Measurements from ENCODE around the gene OAS2.
"Not testable (repeated sequence)": the region's sequence is repeated elsewhere in the genome, so short reads cannot be mapped to it uniquely, and the experiment has no call there.

OAS2 gene

DNA sequence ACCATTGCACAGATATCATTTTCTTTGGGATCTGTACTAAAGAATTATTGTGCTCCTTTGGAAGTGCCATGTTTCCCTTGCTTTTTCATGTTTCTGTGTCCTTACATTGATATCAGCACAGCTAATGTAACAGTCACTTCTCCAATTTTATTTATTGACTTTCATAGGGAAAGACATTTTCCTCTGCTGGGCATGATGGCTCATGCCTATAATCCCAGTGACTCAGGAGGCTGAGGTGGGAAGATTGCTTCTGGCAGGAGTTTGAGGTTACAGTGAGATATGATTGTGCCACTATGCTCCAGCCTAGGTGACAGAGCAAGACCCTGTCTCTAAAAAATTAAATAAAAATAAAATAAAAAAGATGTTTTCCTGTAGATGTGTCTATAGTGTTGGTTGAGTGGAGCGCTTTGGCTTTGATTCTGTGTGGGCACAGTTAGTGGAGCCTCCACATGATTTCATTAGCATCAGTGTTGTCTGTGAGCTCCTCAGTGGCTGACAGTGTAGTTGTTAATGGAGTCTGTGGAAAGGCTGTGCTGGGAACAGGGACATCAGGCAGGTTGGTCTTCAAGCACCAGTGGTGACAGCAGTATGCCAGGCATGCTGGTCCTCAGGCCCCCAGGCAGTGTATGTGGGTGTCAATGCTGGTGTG lies 7.4 kb downstream of the OAS2 start:
- no peak for DNase-seq (ENCODE audit: low spot score)

DNA sequence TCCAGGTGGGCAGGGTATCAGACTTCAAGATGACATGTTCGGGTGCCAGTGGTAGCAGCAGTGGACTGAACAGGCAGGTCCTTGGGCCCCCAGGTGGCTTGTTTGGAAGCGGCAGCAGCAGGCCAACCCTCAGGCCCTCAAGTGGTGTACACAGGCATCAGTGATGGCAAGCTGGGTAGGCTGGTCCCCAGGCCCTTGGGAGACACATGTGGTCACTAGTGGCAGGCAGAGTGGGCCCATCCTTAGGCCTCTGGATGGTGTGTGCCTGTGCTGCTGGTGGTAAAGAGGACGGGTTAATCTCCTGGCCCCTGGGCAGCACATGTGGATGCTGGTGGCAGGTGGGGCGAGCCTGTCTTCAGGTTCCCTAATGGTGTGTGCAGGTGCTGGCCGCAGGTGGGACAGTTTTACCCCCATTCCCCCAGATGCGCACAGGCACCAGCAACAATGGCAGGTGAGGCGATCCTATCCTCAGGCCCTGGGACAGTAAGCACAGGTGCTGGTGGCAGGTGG lies 8.0 kb downstream of the OAS2 start:
- no peak for DNase-seq (ENCODE audit: low spot score)

DNA sequence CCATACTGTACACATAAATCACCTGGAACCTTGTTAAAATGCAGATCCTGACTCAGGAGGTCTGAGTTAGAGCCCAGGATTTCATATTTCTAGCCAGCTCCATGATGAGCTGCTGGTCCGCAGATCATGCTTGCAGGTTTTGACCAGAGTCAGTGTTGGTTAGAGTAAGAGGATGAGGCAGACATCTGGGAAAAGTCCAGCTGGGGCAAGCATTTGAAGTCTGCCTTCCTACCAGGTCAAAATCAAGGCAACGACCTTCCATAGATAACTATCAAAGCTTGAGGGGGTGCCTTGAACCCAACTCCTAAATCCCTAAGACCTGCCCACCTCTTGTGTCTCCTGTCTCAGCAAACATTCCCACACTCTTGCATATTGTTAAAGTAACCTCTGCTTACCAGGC lies 9.2 kb downstream of the OAS2 start:
- DNase-seq (ENCODE audit: low spot score) = no peak

DNA sequence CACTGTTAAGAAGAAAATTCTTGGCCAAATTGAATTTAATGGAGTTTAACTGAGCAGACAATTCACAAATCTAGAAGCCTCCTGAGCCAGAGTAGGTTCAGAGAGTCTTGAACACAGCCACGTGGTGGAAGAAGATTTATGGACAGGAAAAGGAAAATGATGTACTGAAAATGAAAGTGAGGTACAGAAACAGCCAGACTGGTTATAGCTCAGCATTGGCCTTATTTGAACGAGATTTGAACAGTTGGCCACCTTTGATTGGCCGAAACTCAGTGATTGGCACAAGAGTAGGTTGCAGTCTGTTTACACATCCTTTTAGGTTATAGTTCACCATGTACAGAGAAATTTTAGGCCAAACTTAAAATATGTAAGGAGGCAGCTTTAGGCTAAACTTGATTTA lies 9.9 kb downstream of the OAS2 start:
- no peak for DNase-seq (ENCODE audit: low spot score)

DNA sequence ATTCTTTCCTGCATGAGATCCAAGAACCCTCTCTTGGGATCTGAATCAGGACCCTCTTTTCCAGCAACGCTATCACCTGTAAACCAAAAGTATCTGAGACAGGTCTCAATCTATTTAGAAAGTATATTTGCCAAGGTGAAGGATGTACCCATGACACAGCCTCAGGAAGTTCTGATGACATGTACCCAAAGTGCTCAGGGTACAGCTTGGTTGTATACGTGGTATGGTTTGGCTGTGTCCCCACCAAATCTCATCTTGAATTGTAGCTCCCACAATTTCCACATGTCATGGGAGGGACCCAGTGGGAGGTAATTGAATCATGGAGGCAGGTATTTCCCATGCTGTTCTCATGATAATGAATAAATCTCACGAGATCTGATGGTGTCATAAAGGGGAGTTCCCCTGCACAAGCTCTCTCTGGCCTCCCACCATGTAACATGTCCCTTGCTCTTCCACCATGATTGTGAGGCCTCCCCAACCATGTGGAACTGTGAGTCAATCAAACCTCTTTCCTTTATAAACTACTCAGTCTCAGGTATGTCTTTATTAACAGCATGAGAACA lies 10.6 kb downstream of the OAS2 start:
- not testable (repeated sequence) for DNase-seq (ENCODE audit: low spot score)

DNA sequence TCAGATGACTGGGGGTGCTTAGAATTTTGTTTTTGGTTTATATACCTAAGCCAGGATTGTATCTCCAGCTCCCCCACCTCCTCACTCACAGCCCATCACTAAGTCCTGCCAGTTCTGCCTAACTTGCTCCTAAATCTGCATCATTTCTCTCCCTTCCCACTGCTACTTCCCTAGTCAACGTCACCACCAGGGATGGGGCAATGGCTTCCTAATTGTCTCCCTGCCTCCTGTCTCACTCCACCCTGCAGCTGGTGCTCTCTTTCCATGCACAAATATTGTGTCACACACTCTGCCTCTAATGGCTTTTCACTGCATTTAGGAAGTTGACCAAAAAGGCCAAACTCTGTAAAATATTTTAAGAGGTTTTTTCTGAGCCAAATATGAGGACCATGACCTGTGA lies 11.5 kb downstream of the OAS2 start:
- DNase-seq (ENCODE audit: low spot score) = no peak

DNA sequence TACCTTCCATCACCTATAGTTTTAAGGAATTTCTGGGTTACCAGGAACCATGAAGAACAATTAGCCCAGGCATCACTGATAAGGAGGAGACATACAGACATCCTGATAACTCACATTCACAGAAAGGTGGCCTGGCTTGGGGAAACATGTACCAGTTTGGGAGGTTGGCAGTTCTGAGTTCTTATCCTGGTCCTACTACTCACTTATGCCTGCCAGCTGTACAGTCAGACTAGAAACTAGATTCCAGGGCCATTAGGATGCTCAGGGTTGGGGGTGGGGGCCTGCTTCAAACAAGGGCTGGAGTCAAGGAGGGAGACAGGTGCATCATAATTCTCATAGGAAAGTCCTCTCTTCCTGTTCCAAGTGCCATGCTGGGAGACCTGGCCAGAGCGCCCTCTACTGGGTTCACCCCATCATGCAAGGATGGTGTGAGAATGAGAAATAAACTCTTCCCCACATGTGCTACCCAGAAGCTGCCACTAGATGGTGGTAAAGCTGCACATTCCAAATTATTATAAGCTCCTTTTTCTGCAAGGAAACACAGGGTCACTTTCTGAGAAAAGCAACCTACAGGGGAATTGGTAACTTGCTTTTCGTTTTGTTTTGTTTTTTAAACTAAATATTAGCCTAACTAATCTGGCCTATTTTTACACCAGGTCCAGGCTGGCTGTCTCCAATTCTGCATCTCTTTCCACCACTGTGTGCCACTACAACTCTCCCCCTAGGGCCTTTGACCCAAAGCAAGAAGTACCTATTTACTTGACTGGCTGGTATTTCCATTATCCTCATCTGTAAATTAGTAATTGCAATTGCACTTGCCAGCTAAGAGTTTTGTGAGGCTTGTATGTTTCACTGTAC lies 14.5 kb downstream of the OAS2 start:
- peak; percentile 58 for DNase-seq (ENCODE audit: low spot score)

DNA sequence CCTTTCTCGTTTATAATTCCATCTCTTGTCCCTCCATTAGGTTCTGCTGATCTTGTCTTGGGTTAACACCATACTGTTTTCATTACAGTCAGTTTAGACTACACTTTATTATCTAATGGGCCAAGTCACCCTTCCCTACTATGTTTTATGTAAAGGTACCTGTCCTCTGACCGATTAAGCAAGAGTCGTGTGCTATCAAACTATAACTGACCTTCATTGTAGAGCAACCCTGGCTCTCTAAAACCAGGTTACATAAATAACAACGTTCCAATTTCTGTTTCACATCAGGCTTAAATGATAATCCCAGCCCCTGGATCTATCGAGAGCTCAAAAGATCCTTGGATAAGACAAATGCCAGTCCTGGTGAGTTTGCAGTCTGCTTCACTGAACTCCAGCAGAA lies 16.7 kb downstream of the OAS2 start:
- DNase-seq (ENCODE audit: low spot score) = no peak

DNA sequence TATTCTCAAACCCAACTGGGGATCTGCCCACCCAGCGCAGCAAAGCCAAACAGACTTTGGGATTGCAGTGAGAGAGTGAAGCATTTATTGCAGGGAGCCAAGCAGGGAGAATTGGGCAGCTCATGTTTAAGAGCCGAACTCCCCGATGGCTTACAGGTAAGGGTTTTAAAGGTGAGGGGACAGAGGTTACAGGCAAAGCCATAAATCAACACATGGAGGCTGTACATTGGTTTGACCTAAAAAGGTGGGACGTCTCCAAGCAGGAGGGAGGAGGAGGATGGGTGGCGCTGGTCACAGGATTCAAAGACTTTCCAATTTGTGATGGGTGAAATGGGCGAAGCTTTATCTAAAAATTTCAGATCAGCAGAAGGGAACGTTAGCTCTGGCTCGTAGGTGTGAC lies 18.2 kb downstream of the OAS2 start:
- no peak for DNase-seq (ENCODE audit: low spot score)

DNA sequence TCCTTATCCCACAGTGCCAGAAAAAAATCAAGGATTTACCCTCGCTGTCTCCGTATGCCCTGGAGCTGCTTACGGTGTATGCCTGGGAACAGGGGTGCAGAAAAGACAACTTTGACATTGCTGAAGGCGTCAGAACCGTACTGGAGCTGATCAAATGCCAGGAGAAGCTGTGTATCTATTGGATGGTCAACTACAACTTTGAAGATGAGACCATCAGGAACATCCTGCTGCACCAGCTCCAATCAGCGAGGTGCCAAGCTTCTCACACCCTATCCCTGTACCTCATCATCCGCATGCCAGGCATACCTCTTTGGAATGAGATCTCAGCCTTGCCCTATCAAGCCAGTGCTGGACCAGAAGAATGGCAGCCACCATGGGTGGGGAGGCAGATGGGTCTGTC lies 19.2 kb downstream of the OAS2 start:
- DNase-seq (ENCODE audit: low spot score) = no peak

DNA sequence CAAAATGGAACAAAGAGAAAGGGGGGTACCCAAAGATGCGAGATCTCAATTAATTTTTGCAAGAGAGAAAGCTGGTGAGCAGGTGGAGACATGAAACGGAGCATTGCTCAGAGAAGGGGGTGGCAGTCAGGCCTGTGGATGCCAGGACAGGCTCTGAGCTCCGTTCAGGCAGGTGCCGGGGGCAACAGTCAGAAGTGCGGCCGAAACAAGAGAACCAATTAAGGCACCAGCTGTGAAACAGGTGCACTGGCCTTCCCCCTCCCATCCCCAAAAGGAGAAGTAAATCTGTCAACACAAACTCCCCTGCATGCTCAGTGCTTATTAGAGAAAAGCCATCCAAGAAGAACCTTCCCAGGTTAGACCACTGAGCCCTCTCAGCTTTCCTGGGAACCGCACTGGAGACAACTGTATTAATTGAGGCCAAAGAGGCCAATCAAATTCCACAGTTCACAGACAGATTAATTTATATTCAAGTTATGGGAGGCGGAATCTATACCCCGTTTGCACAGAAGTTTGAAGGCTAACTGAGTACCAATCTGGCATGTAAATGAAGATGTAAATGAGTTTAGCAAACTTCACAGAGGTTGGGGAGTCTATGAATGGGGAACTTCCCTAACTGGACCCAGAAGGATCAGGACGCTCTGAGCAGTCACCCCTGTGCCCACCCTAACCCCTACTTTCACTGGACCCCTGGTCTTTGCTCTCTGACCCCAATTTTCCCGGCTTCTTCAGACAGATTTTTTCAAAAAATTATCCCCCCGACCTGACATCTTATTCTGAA lies 20.9 kb downstream of the OAS2 start:
- DNase-seq (ENCODE audit: low spot score) = no peak

DNA sequence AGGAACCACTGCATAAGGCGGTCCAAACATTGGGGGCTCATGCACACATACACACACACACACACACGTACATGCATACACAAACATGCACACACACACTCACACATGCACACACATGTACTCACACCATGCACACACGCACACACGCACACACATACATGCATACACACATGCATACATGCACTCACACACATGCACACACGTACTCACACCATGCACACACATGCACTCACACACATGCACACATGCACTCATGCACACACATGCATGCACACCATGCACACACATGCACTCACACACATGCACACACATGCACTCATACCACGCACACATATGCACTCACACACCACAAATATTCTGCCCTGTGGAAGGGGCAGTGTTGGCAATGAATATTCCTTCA lies 22.1 kb downstream of the OAS2 start:
- no peak for DNase-seq (ENCODE audit: low spot score)

DNA sequence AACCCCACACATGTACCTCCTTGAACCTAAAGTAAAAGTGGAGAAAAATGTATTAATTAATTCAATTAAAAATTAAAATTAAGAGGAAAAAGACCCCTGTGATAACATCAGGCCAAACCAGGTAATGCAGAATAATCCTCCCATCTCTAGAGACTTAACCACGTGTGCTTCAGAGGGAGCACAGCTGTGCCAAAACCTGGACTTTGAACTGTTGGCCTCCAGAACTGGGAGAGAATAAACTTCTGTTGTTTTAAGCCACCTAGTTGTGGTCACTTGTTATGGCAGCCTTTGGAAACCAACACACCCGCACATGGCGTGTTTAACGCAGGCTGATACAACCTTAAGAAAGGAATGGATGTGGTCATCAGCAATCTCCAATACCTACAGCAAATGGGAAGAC lies 23.8 kb downstream of the OAS2 start:
- DNase-seq (ENCODE audit: low spot score) = peak; percentile 83

DNA sequence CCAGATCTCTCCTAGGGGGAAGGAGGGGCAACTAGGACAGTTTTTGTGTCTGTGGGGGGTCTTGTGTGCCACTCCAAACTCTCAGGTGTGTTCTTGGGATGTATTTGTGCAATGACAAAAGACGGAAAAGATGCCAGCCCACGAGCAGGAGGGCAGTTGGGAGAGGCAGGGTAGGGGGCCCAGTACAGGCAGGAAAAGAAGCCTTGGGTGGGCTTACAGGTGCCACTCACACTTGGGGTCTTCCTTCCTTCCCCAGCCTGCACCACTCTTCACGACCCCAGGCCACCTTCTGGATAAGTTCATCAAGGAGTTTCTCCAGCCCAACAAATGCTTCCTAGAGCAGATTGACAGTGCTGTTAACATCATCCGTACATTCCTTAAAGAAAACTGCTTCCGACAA lies 24.4 kb downstream of the OAS2 start:
- no peak for DNase-seq (ENCODE audit: low spot score)

DNA sequence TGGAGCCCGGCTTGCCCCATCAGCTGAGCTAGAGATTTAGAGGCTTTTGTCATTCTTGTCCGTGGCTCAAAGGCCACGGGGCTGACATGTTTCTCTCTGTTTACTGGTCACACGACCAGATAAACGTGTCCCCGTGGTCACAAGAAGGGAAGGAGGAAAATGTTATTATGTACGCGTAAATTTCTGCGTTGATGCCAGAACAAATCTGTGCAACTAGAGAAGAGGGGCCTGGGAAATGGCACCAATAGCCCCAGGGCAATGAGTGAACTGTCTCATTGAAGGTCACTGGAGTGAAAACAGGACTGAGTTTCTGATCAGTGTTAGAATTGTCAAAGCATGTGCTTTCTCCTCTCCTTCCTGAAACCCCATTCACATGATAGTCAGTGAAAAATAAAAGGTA lies 25.3 kb downstream of the OAS2 start:
- DNase-seq (ENCODE audit: low spot score) = no peak

DNA sequence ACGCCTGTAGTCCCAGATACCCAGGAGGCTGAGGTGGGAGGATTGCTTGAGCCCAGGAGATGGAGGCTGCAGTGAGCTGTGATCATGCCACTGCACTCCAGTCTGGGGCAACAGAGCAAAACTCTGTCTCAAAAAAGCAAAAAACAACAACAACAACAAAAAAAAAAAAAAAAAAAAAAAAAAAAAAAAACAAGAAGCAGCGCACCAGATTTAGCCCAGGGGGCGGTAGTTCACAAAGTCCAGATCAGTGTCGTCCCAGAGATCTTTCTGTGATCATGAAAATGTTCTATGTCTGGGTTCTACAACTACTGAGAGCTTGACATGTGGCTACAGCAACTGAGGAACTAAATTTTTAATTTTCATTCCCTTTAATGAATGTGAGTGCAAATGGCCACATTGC lies 27.4 kb downstream of the OAS2 start:
- peak; percentile 66 for DNase-seq (ENCODE audit: low spot score)

DNA sequence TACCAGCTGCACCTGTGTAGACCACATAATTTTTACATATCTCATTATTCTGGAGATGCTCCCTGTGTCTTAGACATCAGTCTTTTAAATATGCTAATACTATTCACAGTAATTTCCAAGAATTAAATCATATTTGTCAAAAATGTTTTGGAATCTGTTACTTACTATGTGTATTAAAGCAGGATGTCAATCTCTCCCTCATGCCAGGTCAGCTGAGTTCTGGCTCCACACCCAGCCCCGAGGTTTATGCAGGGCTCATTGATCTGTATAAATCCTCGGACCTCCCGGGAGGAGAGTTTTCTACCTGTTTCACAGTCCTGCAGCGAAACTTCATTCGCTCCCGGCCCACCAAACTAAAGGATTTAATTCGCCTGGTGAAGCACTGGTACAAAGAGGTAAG lies 27.9 kb downstream of the OAS2 start:
- DNase-seq (ENCODE audit: low spot score) = no peak

DNA sequence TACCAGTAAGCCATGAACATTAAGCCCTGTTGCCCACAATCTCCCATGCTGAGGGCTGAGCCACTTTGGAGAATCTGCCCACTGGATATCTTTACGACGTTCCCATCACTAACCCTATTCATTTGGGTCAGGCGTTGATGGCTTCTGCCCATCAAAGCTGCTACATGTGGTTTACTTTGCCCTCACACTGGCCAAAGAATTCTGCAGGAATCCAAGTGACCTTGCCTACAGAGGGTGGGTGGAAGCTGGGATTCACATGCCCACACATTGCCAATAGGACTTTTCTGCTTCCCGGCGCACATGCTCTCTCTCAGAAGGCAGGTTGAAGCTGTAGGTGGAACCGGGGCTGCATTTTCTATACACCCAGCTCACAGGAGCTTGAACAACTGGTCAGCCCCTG lies 28.3 kb downstream of the OAS2 start:
- DNase-seq (ENCODE audit: low spot score) = peak; percentile 88

DNA sequence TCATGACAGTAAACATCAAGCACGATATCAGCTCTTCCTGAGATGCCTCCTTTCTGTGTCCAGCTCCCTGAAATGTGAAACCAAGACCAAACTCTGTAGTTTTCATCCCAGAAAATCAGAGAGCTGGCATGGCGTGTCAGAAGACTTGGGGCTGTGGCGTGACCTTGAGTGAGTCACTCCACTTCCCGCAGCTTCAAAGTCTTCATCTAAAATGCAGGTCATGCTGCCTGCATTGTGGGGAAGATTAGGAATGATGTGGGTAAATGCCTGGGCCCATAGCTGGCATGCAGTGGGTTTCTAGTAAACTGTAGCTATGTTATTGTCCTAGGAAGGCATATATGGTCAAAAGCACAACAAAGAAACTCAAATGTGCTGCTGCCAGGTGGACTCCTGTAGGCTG lies 28.8 kb downstream of the OAS2 start:
- peak; percentile 94 for DNase-seq (ENCODE audit: low spot score)

DNA sequence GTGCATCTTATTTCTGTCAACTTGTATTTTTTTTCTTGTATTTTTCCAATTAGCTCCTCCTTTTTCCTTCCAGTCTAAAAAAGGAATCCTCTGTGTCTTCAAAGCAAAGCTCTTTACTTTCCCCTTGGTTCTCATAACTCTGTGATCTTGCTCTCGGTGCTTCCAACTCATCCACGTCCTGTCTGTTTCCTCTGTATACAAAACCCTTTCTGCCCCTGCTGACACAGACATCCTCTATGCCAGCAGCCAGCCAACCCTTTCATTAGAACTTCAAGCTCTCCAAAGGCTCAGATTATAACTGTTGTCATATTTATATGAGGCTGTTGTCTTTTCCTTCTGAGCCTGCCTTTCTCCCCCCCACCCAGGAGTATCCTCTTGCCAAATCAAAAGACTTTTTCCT lies 32.4 kb downstream of the OAS2 start:
- no peak for DNase-seq (ENCODE audit: low spot score)

DNA sequence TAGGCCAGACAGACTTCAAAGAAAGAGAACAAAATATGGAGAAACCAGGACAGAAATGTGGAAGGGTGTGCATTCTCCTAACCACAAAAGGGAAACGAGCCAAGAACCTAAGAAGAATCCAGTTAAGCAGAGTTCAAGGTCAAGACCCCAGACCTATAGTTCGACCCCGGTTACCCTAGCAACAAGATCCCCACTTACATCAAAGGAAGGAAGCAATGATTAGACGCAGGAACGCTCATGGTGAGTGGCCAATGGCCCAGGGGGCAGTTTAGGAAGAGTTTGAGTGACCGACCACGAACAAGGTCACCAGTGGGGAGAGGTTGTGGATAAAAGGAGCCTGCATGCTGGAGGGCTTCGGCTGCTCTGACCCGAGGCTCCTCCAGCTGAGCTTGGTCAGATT lies 36.2 kb downstream of the OAS2 start:
- no peak for DNase-seq (ENCODE audit: low spot score)

DNA sequence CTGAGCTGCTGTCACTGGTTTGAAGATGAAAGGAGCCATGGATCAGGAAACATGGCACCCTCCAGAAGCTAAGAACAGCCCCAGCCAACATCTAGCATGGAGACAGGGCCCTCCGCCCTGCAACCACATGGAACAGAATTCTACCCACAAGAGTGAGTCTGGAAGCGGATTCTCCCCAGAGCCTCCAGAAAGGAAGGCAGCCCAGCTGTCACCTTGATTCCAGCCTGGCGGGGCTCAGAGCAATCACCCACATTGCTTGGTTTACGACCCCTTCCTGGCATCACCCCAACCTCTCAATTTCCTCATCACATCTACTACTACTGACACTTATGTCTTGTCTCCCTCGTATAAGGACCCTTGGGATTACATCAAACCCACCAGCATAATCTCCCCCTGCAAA lies 38.5 kb downstream of the OAS2 start:
- DNase-seq (ENCODE audit: low spot score) = no peak

DNA sequence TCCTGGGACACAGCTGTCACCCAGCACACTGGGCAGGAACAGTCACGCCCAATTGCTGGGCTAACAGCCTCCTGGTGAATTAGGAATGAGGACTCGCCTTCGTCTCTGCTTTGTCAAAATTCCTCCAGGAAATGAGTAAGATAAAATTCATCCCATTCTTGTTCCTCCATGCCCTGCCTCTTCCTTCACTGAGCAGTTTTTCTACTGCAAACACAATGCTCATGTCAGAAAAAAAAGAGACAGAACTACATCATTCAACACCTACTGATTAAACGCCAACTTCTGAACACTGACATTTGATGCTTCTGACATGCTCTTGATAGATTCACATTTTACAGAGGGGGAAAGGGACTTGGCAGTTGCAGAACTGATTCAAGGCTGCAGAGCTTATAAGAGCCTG lies 40.7 kb downstream of the OAS2 start:
- peak; percentile 25 for DNase-seq (ENCODE audit: low spot score)

All from SW480 (cell line).